ENCODE data around the gene ATP6V1A. TPM values are rescaled to one million over a fixed set of nuclear protein-coding genes. Genes with fewer than 3 reads are reported as not detected.

The ATP6V1A gene
- total RNA-seq, result 10 to 100 TPM; 32.9 to 36.5 TPM

DNA sequence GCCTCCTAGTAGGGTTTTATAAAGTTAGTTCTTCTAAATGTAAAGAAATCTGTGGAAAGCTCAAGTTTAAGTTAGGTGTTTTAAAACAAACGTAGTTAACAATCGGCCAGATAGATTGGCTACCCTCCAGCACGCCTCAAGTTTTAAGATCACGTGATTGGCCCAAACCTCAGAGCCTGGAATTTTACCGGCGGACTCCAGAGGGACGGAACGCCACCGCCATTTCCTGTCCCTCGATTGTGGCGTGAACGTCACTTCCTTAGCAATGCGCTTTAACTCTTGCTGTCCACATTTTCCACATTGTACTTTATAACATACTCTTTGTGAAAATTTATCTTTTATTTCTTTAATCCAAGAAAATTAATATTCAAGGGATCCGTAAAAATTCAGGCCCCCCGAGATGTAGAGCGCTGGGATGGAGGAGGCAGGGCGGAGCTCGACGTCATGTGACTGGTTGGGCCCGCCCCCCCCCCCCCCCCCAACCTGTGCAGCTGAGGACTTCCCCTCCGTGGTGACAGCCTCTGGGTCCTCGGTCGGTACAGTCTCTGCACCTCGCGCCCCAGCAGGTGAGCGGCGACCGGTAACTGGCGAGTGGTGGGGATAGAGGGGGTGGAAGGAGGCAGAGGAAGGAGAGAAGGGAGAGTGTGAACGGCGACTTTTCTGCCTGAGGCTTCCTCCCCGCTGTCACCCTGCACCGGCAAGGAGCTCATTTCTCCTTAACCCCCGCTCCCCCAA, at the start of gene ATP6V1A:
ATP6V1A (plus strand) TSS at position 488 of the 735 bp plus-strand sequence. CDS start 31,719 bp downstream, outside the sequence.
- POLR2A ChIA-PET, result interaction anchor here (1.0 to 2.7 kb wide), 9 partner anchors 9 to 232 kb away, joined by 3 to 20 read pairs (median 5); partner anchors contain the start of genes SPICE1 and USF3
- peaks cover 41% of the 10 kb centered on the region for H3K4me1 Mint-ChIP-seq
- DNase-seq (peak; percentile 73), ATAC-seq (ENCODE audit: low read depth) (peak; percentile 43)
- H3K27ac Mint-ChIP-seq, result peak within 1 kb of the TSS; percentile 99
- H3K36me3 Mint-ChIP-seq, result peaks cover 7% of the 10 kb centered on the region
- no peaks in the 10 kb centered on the region for H3K9me3 Mint-ChIP-seq
- no peaks in the 10 kb centered on the region for H3K27me3 Mint-ChIP-seq
- H3K4me3 Mint-ChIP-seq, result peak within 1 kb of the TSS; percentile 96

DNA sequence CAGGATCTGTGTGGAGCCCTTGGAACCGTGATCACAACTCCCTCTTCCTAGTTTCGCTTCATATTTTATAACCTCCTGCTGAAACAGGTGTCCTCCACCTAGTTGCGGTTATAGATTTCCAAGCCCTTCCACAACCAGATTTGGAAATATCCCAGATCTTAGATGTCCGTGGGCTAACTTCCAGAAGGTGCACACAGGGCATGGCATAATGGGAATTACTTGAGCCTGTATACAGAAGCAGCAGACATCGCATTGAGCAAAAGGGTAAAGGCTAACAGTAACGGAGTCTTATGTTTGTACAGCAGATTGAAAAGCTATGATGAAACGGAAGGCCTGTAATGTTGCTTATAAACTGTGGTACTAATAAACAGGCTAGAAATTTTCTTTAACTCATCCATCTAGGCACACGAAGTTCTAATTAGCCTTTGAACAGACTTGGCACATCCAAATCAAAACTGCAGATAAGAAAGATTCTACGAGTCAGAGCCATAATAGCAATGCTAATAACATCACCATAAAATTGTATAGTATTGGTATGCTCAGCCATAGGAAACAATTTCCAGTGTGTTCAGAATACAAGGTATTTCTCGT, 49.2 kb upstream of the ATP6V1A start:
- Mint-ChIP-seq H3K4me3 (no peak overlapping the region), H3K27me3 (no peaks in the 10 kb centered on the region), H3K27ac (no peak overlapping the region), H3K4me1 (peaks cover 17% of the 10 kb centered on the region), H3K36me3 (peaks cover 10% of the 10 kb centered on the region), H3K9me3 (no peaks in the 10 kb centered on the region)
- ATAC-seq (ENCODE audit: low read depth), result no peak
- DNase-seq, result no peak
- POLR2A ChIA-PET, result interaction anchor here (0.7 to 0.9 kb wide), 2 partner anchors 202 to 266 kb away, joined by 3 to 4 read pairs; no protein-coding TSS in a partner anchor

DNA sequence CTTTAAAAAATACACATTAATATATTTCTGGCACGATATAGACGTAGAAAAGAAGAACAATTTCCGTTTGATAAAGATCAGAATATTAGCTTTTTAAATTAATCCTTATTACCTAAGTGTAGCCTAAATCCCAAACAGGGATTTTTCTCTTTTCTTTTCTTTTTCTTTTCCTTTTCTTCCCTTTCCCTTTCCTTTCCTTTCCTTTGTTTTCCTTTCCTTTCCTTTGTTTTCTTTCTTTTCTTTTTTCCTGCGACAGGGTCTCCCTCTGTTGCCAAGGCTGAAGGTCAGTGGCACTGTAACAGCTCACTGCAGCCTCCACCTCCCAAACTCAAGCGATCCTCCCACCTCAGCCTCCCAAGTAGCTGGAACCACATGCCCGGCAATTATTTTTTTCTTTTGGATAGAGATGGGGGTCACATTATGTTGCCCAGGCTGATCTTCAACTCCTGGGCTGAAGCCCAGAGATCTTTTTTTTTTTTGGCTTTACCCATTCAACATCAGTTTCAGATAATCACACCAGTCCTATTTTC, 48.6 kb upstream of the ATP6V1A start:
- Mint-ChIP-seq H3K27ac (peak overlapping the region; percentile 19), H3K27me3 (no peaks in the 10 kb centered on the region), H3K4me3 (no peak overlapping the region), H3K4me1 (peaks cover 14% of the 10 kb centered on the region), H3K9me3 (no peaks in the 10 kb centered on the region), H3K36me3 (peaks cover 7% of the 10 kb centered on the region)
- POLR2A ChIA-PET, result interaction anchor here (0.6 to 1.4 kb wide), 4 partner anchors 18 to 265 kb away, joined by 3 to 4 read pairs (median 4); no protein-coding TSS in a partner anchor
- ATAC-seq (ENCODE audit: low read depth) (no peak), DNase-seq (no peak)

GRCh38 chr3:113698956-113699355, 47.9 kb upstream of the ATP6V1A start:
- DNase-seq, result peak; percentile 44
- H3K36me3 Mint-ChIP-seq, result peaks cover 3% of the 10 kb centered on the region
- no peaks in the 10 kb centered on the region for H3K27me3 Mint-ChIP-seq
- POLR2A ChIA-PET, result interaction anchor here (0.6 to 1.4 kb wide), 3 partner anchors 18 to 87 kb away, joined by 3 to 4 read pairs (median 3); no protein-coding TSS in a partner anchor
- H3K4me1 Mint-ChIP-seq, result peaks cover 11% of the 10 kb centered on the region
- no peak for ATAC-seq (ENCODE audit: low read depth)
- H3K4me3 Mint-ChIP-seq, result peak overlapping the region; percentile 78
- H3K27ac Mint-ChIP-seq, result peak overlapping the region; percentile 66
- no peaks in the 10 kb centered on the region for H3K9me3 Mint-ChIP-seq

DNA sequence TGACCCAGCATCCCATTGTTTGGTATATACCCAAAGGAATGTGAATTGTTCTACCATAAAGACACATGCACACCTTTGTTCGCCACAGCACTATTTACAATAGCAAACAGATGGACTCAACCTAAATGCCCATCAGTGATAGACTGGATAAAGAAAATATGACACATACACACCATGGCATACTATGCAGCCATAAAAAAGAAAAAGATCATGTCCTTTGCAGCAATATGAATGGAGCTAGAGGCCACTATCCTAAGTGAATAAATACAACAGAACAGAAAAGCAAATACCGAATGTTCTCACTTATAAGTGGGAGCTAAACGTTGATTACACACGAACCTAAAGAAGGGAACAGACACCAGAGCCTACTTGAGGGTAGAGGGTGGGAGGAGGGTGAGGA, 39.0 kb upstream of the ATP6V1A start:
- DNase-seq (no peak), ATAC-seq (ENCODE audit: low read depth) (no peak)
- Mint-ChIP-seq H3K4me1 (no peaks in the 10 kb centered on the region), H3K4me3 (no peak overlapping the region), H3K36me3 (no peaks in the 10 kb centered on the region), H3K9me3 (no peaks in the 10 kb centered on the region), H3K27ac (no peak overlapping the region), H3K27me3 (peaks cover 27% of the 10 kb centered on the region)
- POLR2A ChIA-PET, result no interaction called here

- peaks cover 18% of the 10 kb centered on the region for H3K27me3 Mint-ChIP-seq
- DNase-seq, result no peak
- no peak overlapping the region for H3K4me3 Mint-ChIP-seq
- no peaks in the 10 kb centered on the region for H3K9me3 Mint-ChIP-seq
- POLR2A ChIA-PET, result interaction anchor here (0.6 to 0.7 kb wide), 2 partner anchors 16 to 106 kb away, joined by 3 read pairs; no protein-coding TSS in a partner anchor
- peaks cover 7% of the 10 kb centered on the region for H3K36me3 Mint-ChIP-seq
- no peaks in the 10 kb centered on the region for H3K4me1 Mint-ChIP-seq
- no peak for ATAC-seq (ENCODE audit: low read depth)
- no peak overlapping the region for H3K27ac Mint-ChIP-seq
Observed at GRCh38 chr3:113712129-113712528, 34.7 kb upstream of the ATP6V1A start.

DNA sequence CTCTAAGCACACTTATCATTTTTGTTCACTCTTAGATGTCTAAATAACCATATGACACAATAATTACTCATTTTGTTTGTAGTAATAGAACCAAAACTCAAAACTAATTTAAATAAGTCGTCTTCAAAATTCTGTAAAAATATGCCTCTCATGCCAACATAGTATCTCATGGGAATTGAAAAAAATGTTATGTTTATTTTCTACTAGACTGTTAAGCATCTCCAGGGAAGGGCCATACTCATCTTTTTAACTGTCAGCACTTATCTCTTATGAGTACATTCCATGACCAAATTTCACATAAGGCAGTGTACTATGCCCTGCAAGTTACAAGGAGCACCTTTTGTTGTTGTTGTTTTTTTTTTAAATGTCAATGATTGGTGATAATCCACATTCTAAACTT, 32.1 kb upstream of the ATP6V1A start:
- POLR2A ChIA-PET, result no interaction called here
- H3K9me3 Mint-ChIP-seq, result no peaks in the 10 kb centered on the region
- no peak overlapping the region for H3K4me3 Mint-ChIP-seq
- H3K27me3 Mint-ChIP-seq, result peaks cover 8% of the 10 kb centered on the region
- no peaks in the 10 kb centered on the region for H3K4me1 Mint-ChIP-seq
- DNase-seq (no peak), ATAC-seq (ENCODE audit: low read depth) (no peak)
- H3K36me3 Mint-ChIP-seq, result peaks cover 10% of the 10 kb centered on the region
- no peak overlapping the region for H3K27ac Mint-ChIP-seq

GRCh38 chr3:113717308-113717707, 29.5 kb upstream of the ATP6V1A start:
- H3K27me3 Mint-ChIP-seq, result peaks cover 3% of the 10 kb centered on the region

GRCh38 chr3:113717818-113718217, 29.0 kb upstream of the ATP6V1A start:
- ATAC-seq (ENCODE audit: low read depth), result no peak
- peaks cover 23% of the 10 kb centered on the region for H3K36me3 Mint-ChIP-seq

More at GRCh38 chr3:113717308-113717707, 29.5 kb upstream of the ATP6V1A start:
- Mint-ChIP-seq H3K4me3 (no peak overlapping the region), H3K4me1 (peaks cover 7% of the 10 kb centered on the region), H3K27ac (no peak overlapping the region), H3K36me3 (peaks cover 23% of the 10 kb centered on the region), H3K9me3 (no peaks in the 10 kb centered on the region)
- POLR2A ChIA-PET, result no interaction called here
- DNase-seq, result no peak
- no peak for ATAC-seq (ENCODE audit: low read depth)

GRCh38 chr3:113719294-113719693, 27.5 kb upstream of the ATP6V1A start:
- no peak for DNase-seq
- H3K4me3 Mint-ChIP-seq, result no peak overlapping the region
- no peak for ATAC-seq (ENCODE audit: low read depth)
- no peaks in the 10 kb centered on the region for H3K9me3 Mint-ChIP-seq
- no peaks in the 10 kb centered on the region for H3K27me3 Mint-ChIP-seq
- no peak overlapping the region for H3K27ac Mint-ChIP-seq
- POLR2A ChIA-PET, result interaction anchor here (0.6 kb wide), 1 partner anchor 160 kb away, joined by 5 read pairs; no protein-coding TSS in a partner anchor
- peaks cover 8% of the 10 kb centered on the region for H3K4me1 Mint-ChIP-seq
- peaks cover 26% of the 10 kb centered on the region for H3K36me3 Mint-ChIP-seq

More at GRCh38 chr3:113717818-113718217, 29.0 kb upstream of the ATP6V1A start:
- no peaks in the 10 kb centered on the region for H3K9me3 Mint-ChIP-seq
- no peak overlapping the region for H3K27ac Mint-ChIP-seq
- no peak for DNase-seq
- H3K4me3 Mint-ChIP-seq, result no peak overlapping the region
- H3K4me1 Mint-ChIP-seq, result peaks cover 7% of the 10 kb centered on the region
- POLR2A ChIA-PET, result no interaction called here
- H3K27me3 Mint-ChIP-seq, result no peaks in the 10 kb centered on the region

DNA sequence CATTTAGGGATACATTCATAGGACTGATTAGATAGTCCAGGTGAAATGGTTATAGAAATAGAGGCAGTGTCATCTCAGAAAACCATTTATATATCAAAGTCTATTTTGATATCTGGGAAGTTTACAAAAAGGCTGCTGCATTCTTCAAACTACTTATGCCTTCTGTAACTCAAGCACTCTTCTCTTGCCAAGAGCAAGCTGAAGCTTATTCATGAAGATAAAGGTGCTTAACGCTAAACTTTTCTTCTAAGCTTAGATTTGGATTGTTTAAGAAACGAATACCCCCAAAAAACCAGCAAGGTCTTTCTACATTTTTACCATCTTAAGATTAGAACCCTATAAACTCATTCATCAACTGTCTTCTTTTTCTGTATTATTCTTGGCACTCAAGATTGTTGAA, 27.1 kb upstream of the ATP6V1A start:
- Mint-ChIP-seq H3K9me3 (no peaks in the 10 kb centered on the region), H3K27me3 (no peaks in the 10 kb centered on the region), H3K36me3 (peaks cover 24% of the 10 kb centered on the region), H3K4me1 (peaks cover 8% of the 10 kb centered on the region), H3K27ac (no peak overlapping the region), H3K4me3 (no peak overlapping the region)
- ATAC-seq (ENCODE audit: low read depth) (no peak), DNase-seq (no peak)
- POLR2A ChIA-PET, result interaction anchor here (0.6 kb wide), 1 partner anchor 647 kb away, joined by 3 read pairs; no protein-coding TSS in a partner anchor

DNA sequence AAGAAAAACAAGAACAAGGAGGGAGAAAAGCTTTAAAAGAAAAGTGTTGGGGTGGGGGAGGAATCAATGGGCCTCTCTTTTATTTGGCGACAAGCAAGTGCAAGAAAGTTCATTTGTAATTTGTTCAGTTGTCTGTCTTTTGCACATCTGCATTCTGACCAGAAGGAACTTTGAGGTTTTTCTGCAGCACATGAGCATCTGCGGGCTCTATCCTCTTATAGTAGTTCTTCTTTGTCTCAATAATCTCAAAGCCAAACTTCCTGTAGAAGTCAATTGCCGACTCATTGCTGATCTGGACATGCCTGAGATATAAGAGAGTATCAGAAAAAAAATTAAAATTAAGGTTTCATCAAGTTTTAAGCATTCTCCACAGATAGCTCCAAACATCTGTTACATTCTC, 25.2 kb upstream of the ATP6V1A start:
- POLR2A ChIA-PET, result interaction anchor here (1.4 kb wide), 1 partner anchor 23 kb away, joined by 3 read pairs; no protein-coding TSS in a partner anchor
- DNase-seq (no peak), ATAC-seq (ENCODE audit: low read depth) (peak; percentile 26)
- Mint-ChIP-seq H3K4me3 (peak overlapping the region; percentile 1), H3K36me3 (peaks cover 22% of the 10 kb centered on the region), H3K27ac (peak overlapping the region; percentile 14), H3K9me3 (no peaks in the 10 kb centered on the region), H3K27me3 (no peaks in the 10 kb centered on the region), H3K4me1 (peaks cover 8% of the 10 kb centered on the region)

- Mint-ChIP-seq H3K4me3 (no peak overlapping the region), H3K27me3 (no peaks in the 10 kb centered on the region), H3K27ac (no peak overlapping the region), H3K9me3 (no peaks in the 10 kb centered on the region), H3K36me3 (peaks cover 8% of the 10 kb centered on the region), H3K4me1 (peaks cover 10% of the 10 kb centered on the region)
- ATAC-seq (ENCODE audit: low read depth), result no peak
- POLR2A ChIA-PET, result no interaction called here
- DNase-seq, result no peak
Observed at GRCh38 chr3:113728661-113729060, 18.2 kb upstream of the ATP6V1A start.

All from activated naive CD8-positive, alpha-beta T cell treated with anti-CD3 and anti-CD28 coated beads, Interleukin-2, amount 10 ng/mL, durations not matched to agents 7 days and 5 days (primary cell).